ENCODE results near the gene SNED1.

Gene SNED1

DNA sequence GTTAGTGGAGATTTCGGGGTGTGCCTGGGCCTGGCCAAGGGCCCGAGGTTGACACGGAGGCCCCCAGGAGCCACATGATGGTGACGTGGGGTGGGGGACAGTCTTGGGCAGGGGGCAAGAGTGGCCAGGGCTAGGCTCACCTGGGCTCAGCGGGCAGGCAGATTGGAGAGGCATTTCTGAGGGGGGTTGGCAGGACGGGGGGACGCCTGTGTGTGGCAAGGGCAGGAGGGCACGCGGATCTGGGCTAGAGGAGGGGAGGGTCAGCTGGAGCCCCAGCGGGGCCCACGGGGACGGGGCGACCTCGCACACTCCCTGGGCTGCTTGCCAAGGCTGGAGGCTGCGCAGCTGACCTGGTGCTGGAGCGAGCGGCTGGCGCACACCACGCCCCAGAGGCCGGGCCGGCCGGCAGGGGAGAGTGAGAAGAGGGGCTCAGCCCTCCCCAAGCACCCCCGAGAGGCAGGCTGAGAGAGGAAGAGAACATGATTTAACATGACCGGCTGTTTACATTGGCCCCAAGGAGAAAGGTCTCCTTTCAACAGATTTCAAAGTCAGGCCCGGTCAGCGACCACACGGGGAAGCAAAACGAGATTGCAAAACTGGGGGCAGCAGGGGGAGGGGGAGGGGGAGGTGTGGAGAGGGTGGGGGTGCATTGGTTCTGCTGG is 38.0 kb upstream of the SNED1 start:
- DNase-seq, result no peak

DNA sequence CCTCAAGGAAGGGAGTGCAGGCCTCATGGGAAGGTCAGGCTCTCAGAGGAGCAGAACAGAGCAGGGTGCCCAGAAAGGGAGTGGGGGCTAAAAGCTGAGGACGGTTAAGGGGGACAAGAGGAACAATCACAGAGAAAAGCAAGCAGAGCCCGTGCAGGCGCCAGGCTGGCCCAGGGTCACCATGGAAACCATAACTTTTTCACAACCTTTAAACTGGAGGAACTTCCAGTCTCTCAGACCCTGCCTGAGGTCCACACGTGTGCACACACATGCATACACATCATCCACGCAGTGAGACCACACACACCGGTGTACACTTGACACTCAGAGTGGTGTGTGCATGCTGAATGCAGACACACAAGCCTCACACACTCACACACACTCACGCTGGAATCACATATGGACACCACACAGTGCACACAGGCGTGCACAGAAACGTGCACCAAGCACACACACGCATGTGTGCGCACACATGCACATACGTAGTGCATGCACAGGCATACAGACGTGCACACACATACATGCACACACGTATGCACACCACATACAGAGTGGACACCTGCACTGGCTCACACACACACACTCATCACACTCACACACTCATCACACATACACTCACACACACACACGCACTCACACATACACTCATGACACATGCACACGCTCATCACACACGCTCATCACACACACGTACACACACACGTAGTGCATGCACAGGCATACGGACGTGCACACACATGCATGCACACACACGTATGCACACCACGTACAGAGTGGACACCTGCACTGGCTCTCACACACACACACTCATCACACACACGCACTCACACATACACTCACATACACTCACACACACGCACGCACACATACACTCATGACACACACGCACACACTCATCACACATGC is 37.2 kb upstream of the SNED1 start:
- DNase-seq, result no peak

DNA sequence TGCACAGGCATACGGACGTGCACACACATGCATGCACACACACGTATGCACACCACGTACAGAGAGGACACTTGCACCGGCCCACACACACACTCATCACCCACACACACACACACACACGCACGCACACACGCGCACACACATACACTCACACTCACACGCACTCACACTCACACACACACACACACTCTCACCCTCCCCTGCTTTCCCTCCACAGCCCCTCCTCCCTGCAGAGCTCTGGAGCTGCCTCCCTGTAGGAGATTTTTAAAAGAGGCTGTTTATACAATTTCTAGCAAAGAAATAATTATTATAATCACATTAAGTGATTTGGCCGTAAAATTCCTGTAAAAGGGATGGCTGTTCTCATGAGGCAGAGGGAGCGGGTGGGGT is 36.5 kb upstream of the SNED1 start:
- DNase-seq, result no peak

DNA sequence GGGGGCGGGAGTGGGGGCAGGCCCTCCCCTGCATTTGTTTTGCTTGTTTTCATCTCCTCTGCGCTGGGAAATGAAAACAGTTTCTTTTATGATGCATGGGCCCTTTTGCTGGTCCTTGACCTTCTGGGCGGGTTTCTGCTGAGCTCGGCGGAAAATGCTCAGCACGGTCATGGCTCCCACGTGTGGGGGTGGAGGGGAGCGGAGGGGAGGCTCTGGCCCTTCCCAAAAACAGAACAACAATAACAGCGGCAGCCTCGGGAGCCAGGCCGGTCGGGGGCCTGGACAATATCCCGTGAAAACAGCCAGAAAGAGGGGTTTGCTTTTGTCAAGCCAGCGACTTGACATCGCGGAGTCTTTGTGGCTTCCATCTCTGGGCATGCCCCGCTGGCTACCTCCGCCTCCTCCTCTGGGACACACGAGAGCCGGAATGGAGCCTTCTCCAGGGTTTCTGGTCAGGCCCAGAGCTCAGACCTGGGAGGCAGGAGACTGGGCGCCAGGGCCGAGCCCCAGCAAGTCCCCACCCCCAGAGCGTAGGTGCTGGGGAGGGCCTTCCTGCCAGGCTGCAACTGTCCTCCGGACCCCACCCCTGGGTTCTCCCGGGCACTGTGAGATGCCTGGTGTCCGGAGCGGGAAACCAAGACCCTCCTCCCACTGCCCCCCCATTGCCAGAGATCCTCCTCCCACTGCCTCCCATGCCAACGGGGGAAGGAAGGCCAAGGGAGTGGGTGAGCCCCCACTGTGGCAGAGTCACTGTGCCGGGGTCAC is 35.9 kb upstream of the SNED1 start:
- DNase-seq, result no peak

DNA sequence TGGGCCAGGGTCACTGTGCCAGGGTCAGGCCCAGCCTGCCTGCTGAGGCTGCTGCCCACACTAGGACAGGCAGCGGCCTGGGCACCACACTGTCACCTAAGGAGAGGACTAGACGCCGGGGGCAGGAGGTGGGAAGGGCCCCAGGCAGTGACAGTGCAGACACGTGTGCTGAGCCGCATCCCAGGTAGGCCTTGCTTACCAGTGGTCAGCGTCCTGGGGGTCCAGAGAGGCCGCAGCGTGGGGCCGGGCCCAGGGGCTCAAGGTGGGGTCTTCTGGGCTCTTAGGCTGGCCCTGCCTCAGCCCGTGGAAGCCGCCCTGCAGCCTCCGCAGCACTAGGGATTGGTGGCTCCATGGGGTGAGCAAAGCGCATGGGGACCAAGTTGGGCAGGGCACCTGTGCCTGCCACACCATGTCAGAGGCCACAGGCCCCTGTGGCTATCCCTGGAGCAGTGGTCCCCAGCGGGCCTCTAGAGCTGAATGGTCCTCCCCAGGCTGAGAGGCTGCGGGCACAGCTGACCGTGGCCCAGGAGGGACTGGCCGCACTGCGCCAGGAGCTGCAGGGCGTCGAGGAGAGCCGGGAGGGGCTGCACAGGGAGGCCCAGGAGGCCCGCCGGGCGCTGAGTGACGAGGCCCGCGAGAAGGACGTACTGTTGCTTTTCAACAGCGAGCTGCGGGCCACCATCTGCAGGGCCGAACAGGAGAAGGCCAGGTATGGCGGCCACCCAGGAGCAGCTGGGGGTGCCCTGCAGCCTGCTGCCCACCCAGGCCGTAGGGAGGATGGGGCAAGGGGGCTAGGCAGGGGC is 35.2 kb upstream of the SNED1 start:
- no peak for DNase-seq

DNA sequence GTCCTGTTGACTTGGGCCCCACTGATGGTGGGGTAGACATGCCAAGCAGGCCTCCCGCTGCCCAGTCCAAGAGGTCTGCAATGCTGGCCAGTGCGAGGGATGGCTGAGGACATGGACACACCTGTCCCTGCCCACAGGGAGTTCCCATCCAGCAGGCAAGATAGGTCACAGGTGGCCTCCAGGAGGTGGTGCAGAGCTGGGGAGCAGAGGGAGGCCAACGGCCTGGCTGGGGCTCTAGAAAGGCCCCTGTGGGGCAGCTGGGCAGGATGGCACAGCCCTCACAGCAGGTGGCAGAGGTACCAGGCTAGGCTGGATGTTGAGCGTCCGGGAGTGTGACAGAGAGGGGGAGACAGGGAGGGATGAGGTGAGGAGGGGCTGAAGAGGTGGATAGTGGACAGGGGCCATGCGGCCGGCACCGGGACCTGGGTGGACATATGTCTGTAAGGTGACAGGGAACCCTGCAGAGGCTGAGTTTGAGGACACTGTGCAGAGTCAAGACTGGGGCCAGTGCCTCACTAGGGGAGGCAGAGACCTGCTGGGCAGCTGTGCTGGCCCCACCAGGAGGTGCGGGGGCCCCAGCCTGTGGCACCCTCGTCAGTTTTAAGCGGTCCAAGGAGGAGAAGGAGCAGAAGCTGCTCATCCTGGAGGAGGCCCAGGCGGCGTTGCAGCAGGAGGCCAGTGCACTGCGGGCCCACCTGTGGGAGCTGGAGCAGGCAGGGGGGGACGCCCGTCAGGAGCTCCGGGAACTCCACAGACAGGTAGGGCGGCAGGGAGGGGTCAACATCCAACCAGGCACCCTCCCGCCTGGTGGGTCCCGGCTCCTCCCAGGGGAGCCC is 34.3 kb upstream of the SNED1 start:
- DNase-seq, result no peak

DNA sequence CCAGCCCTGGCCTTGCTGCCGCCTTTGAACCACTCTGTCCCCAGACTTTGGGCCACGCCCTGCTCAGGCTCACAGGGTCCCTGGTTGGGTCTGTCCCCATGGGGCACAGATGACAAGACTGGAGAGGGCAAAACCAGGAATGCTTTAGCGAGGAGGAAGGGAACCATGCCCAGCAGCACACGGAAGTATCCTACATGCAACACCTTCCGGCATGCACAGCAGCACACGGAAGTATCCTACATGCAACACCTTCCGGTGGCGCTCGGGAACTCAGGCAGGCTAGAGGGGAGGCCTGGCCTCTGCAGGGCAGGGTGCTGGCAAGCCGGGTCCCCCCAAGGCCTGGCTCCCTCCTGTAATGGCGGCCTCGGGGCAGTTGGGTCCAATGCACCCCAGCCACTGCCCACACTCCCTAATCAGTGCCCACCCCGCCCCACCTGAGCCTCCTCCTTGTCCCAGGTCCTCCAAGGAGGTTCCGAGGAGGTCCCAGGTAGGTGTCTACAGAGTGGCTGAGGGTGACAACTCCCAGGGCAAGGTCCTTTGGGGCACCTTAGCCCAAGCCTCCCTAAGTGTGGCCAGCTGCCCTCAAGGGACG is 33.6 kb upstream of the SNED1 start:
- no peak for DNase-seq

DNA sequence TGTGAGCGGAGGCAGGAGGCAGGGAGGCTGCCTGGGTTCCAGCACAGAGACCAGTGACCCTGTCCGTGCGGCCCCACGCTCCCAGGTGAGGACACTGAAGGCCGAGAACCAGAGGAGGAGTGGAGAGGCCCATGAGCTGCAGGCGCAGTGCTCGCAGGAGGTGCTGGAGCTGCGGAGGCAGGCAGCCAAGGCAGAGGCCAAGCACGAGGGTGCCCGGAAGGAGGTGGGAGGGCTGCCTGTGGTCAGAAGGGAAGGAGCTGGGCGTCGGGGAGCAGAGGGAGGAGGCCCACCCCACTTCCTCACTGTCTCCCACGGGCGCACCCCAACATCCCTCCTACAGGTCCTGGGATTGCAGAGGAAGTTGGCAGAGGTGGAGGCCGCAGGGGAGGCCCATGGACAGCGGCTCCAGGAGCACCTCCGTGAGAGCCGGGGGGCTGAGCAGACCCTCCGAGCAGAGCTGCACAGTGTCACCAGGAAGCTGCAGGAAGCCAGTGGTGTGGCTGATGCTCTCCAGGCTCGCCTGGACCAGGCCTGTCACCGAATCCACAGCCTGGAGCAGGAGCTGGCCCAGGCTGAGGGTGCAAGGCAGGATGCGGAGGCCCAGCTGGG is 33.0 kb upstream of the SNED1 start:
- DNase-seq, result no peak

DNA sequence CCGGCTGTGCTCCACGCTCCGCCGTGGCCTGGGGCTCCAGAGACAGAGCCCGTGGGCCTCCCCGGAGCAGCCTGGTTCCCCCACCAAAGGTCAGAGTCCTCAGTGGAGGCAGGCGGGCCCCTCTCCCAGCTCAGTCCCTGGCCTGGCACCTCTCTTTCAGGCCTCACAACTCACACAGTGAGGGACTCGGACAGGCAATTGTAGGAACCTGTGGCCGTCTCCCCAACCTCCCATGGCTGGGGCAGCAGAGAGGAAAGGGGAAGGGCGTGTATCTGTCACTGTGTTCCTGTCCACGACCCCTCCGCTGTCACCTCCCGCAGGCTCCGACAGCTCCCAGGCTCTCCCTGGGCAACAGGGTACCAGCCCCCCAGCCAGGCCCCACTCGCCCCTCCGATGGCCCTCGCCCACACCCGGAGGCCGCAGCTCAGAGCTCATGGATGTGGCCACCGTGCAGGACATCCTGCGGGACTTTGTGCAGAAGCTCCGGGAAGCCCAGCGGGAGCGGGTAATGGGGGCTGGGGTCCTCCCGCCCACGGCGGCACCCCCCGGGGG is 32.4 kb upstream of the SNED1 start:
- DNase-seq, result no peak

DNA sequence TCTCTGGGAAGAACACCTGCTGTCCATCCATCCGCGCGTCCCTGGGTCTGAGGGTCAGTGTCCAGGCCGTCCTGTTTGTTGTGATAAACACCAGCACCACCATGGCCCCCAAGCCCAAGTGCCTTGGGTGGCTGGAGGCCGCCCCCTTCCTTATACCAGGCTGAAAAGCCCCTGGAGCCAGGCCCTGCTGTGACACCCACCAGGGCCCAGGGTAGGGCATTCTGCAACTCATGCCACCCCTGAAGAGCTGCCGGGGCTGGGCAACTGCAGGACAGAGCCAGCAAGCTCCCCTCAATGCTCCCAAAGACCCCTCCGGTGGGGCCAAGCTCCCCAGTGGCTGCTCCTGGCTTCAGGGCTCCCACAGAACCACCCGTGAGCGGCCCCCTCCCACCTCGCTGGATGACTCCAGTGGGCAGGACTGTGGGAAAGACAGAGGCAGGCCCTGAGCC is 31.9 kb upstream of the SNED1 start:
- DNase-seq, result no peak

DNA sequence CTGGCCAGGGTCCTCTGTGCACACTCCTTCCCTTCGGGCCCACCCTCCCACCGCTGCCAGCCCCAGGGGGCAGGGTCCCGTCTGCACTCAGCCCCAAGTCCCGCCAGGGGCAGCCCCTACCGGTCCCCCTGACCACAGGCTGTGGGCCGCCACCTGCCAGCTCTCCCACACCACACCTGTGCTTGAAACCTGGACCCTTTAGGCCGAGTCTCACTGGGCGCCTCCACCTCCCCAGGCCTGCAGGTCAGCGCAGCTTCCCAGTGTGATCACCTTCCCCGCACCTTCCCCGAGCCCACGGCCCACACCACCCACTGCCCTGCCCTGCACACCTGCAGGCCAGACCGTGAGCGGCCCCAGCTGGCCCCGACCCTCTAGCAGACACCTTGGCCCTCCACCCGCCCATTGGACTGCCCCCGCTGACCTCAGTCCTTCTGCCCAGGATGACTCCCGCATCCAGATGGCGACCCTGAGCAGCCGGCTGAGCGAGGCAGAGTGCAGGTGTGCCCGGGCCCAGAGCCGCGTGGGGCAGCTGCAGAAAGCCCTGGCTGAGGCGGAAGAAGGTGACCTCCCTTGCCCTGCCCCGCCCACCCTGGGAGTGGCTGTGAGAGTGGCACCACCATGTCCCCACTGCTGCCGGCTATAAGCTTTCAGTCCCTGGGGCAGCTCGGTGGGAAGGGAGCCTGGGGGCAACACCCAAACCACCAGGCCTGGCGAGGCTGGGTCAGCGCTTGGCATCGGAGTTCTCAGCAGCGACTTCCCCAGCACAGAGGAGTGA is 31.3 kb upstream of the SNED1 start:
- no peak for DNase-seq

DNA sequence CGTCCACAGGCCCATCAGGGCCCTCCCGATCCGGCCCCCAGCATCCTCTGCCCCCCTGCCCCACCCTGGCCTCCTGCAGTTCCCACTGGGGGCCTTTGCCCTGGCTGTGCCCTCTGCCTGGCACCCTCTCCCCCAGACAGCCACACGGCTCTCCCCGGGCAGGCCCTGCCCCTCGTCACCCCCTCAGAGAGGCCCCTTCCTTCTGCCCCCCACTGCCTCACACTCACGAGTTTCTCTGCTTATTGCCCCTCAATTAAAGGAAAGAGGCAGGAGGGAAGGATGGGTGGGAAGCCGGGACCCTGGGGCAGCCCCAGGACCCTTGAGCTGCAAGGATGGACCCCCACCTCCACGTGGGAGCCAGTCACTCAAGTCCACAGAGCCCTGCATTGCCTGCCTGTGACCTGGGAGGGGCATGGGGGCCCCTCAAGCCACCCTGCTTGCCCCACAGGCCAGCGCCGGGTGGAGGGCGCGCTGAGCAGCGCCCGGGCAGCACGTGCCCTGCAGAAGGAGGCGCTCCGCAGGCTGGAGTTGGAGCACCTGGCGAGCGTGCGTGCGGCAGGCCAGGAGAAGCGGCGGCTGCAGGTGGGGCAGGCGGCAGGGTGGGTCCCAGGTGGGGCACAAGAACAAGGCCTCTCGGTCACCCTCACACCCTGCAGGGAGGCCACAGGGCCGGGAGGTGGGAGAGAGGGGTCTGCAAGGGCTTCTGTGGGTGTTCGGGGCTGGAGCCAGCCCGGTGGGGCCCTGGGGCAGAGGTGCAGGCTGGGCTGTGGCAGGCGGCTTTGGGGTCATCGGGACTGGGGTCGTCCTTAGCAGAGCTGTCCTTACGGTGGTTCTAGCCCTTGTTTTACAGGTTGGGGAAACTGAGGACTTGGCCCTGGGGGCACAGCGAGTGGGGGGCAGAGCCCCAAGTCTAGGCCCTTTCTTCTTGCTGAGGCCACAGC is 30.5 kb upstream of the SNED1 start:
- DNase-seq, result no peak

DNA sequence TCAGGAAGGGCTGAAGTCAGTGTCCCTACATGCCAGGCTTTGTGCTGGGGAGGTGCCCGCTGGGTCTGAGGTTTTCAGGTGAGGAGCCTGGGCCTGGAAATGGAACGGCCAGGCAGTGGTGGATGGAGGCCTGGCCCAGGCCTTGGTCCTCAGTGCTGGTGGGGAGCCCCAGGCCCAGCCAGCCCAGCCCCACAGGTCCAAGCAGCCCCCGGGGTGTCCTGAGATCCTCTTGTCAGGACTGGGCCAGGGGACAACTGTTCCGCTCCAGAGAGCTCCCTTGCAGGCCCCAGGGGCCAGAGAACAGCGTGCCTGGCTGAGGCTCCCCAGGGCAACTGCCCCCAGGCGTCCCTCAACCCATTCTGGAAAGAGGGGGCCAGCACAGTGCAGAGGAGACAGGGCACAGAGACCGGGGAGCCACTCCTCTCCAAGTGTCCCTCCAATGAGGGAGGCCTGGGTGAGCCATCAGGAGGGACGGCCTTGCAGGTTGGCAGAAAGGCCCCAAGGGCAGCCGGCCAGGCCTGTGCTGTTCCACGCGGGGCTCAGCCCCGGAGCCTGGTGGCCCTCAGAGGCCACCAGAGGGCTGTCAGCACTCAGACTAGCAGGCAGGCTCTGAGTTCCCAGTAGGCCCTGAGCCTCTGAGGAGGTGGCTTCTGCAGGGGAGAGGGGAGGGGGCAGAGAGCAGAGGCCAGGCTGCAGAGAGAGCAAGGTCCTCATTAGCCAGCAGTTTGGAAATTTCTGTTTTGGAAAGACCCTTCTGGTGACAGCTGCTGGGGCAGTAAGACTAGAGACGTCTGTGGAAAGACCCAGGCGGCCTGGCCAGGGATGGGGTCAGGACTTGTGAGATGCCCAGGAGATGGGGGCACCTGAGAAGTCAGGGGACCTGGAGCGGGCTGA is 29.4 kb upstream of the SNED1 start:
- no peak for DNase-seq

DNA sequence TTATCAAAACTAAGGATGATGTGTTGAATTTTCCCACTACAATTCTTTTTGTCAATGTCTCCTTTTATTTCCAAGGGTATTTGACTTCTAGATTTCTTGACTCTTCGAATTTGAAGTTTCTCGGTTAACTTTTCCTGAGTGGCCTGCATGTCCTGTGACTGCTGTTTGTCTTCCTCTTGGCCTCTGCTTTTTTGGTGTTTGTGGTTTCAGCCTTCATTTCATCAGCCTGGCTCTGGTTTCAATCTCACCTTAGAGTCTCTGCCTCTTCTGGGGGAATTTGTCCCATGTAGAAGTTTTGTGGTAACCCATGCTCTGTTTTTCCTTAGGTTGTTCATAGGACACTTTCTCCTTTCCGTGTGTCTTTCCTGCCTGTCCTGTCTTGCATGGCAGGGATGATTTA is 28.3 kb upstream of the SNED1 start:
- no peak for DNase-seq

DNA sequence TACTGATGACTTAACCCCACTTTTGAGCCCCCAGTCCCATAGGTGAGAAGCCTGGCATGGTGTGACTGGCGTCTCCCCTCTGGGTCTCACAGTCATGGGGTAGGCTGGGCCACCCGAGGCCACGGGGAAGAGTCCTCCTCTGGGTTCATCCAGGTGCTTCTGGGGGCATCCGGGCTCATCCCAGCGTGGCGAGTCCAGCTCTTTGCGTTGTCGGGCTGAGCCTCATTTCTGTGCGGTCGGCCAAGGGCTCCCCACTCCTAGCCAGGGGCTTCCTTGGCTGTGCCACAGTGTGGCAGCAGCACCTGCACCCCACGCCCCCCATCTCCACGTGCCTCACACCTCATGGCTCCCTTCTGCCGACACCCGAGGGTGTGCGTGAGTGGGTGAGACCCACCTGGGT is 27.6 kb upstream of the SNED1 start:
- no peak for DNase-seq

DNA sequence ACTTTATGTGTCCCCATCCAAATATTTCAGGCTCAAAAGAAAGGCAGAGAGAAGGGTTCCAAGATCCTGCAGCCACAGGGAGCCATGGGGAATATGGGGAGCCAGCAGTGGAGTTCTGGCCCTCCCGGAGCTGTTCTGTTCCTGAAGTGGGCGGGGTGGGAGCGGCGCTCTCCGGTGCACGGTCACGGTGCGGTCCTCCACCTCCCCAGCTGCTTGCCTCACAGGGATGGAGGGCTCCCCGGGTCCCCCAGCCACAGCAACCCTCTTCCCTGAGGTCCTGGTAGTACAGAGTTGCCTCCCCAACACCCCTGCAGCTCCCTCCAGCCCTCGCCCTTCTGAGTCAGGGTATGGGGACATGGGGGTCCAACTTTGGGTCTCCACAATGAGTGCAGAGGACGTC is 26.2 kb upstream of the SNED1 start:
- DNase-seq, result no peak
